Measurements from ENCODE around the gene PIGZ.
A peak's percentile ranks its signal among the peaks of the same experiment; 100 is the strongest.

The PIGZ gene

DNA sequence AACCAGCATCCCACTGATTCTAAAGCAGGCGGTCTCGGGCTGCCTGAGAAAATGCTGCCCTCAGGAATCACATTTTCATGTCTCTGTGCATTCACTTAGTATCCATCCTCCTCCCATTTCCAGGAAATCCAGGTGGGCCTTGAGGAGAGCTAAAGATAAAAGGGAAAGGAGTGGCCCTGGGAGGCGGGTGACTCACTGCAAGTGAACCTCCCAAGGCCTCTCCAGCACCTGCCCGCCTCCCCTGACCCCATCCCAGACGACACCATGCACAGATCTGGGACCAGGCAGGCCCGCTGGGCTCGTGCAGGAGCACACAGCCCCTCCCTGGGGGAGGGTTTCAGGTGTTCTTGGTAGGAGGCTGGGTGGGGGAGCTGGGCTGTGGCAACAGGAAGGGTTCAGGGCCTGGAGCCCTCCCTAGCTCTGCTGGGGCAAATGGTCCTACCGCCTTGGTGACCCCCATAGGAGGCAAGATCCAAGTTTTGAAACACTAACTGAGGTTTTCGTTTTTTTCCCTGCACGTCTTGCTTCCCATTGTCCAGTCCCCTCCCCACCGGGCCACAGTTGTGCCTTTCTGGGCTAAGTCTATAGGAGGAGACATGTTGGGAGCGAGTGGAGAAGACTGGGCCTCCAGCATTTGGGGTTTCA lies 38.8 kb upstream of the PIGZ start:
- TF ChIP-seq, protein P1, sequence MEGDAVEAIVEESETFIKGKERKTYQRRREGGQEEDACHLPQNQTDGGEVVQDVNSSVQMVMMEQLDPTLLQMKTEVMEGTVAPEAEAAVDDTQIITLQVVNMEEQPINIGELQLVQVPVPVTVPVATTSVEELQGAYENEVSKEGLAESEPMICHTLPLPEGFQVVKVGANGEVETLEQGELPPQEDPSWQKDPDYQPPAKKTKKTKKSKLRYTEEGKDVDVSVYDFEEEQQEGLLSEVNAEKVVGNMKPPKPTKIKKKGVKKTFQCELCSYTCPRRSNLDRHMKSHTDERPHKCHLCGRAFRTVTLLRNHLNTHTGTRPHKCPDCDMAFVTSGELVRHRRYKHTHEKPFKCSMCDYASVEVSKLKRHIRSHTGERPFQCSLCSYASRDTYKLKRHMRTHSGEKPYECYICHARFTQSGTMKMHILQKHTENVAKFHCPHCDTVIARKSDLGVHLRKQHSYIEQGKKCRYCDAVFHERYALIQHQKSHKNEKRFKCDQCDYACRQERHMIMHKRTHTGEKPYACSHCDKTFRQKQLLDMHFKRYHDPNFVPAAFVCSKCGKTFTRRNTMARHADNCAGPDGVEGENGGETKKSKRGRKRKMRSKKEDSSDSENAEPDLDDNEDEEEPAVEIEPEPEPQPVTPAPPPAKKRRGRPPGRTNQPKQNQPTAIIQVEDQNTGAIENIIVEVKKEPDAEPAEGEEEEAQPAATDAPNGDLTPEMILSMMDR (IDR thresholded peaks at IDR 0.05; ENCODE audit: low read depth, low read length): no peak
- DNase-seq (ENCODE audit: low read depth in 2 of 2): no peak
- no peak overlapping the region for H3K4me3 ChIP-seq (replicated peaks in 1 of 2; ENCODE audit: low read depth in 2 of 2, low read length in 2 of 2)

DNA sequence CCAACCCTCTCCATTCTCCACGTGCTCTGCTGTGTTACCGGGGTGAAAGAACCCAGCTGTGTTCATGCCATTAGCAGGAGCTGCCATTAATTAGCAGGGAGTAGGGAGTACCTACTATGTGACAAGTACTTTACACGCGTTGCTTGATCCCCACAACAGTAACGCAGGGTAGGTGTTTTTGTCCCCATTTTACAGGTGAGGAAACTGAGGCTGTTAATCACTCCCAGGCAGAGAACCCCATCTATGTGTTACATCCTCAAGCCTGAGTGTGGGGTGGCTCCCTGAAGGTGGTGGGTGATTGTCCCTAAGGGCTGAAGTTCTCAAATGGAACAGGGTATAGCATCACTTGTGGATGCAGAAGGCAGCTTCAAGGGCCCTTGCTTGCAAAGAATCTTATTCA lies 38.2 kb upstream of the PIGZ start:
- DNase-seq (ENCODE audit: low read depth in 2 of 2): no peak
- TF ChIP-seq, protein P1 (IDR thresholded peaks at IDR 0.05; ENCODE audit: low read depth, low read length): no peak
- no peak overlapping the region for H3K4me3 ChIP-seq (replicated peaks in 1 of 2; ENCODE audit: low read depth in 2 of 2, low read length in 2 of 2)

DNA sequence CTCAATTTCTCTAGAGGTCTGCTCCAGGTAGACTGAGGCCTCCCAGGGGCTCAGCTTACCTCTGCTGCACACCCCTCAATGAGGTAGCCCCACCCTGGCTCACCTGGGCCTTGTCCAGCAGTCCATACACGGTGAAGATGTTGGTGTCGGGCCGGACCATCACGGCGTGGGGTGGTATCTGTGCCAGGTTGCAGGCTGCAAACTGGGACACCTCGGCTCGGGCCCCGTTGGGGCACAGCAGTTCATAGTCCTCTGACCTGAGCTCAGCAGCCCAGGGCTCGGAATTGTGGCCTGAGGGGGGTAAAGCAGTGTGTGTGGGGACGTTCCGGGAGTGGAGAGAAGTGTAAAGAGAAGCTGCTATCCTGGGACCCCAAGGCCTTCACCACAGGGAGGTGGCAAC lies 37.8 kb upstream of the PIGZ start:
- H3K4me3 ChIP-seq (replicated peaks in 1 of 2; ENCODE audit: low read depth in 2 of 2, low read length in 2 of 2): no peak overlapping the region
- DNase-seq (ENCODE audit: low read depth in 2 of 2): no peak
- TF ChIP-seq, protein P1 (IDR thresholded peaks at IDR 0.05; ENCODE audit: low read depth, low read length): no peak

DNA sequence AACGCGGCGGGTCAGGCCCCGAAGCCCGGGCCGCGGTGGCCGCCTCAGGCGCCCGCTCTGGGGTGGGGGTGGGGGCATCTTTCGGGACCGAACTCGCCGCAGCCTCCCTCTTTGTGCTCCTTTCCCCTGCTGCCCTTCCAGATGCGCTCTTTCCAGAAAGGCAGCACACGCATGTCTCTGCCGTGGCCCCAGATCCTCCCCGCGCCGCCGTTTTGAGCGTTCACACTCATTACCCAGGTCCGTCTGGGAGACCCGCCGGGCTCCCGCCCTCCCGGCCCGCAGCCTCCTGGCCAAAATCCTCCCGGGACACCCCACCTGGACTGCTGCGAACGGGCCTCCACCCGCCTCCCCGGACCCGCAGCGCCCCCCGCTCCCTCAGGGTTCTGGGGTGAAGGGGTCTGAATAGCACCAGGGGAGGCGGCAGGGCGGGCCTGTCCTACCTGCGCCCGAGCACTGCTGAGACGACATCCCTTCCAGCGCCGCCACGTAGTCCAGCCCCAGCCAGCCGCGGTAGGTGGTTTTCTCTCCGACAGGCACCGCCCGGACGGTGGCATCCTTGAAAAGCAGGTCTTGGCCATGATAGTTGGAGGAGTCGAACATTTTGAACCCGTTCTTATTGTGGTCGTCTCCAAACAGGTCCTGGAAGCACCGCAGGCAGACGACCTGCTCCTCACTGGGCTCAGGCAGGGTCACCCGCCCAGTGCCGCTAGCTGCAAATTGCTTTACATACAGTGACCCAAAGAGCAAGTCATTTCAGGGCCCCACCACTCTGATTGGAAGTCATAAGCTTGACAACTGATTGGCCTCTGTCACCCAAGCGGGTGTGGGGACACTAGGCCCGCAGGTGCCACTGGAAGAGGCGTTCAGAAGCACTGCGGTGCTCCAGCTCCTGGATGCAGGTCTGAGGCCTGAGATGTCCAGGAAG lies 35.1 kb upstream of the PIGZ start:
- TF ChIP-seq, protein P1 (IDR thresholded peaks at IDR 0.05; ENCODE audit: low read depth, low read length): no peak
- DNase-seq (ENCODE audit: low read depth in 2 of 2): no peak
- peak overlapping the region; percentile 56 to 60 for H3K4me3 ChIP-seq (replicated peaks in 1 of 2; ENCODE audit: low read depth in 2 of 2, low read length in 2 of 2)

DNA sequence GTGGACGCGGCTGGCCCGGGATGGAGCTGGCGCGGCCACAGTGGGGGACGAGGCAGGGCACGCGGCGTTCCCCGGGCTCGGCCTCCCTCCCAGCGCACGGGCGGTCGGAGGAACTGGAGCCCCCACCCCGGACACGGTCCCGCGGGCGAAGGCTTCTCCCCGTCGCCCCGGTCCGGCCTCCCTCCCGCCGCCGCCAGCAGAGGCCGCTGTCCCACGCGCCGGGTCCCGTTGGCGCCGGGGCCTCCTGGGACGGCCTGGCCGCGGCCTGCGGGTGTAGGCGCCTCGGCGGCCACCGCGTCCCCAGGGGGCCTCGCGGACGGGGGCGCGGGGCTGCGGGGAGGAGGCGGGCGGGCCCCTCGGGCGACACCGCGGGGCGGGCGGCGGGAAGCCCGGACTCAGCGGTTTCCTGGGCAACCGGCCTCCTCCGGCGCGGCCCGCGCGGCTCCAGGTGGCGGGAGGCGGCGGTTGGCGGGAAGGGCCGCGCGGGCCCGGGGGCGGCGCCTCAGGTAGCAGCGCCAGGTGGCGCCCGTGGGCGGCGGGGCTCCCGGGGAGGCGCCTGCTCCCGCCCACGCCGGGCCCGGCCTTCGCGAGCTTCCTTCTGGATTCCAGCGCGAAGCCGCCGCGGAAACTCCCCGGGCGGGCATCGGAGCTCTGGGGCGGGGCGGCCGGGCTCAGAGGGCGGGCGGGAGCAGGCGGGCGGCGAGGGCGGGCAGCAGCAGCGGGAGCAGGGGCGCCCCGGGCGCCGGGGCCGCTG lies 34.2 kb upstream of the PIGZ start:
- TF ChIP-seq, protein P1 (IDR thresholded peaks at IDR 0.05; ENCODE audit: low read depth, low read length): peak; percentile 24
- peak; percentile 50 to 73 for DNase-seq (ENCODE audit: low read depth in 2 of 2)
- H3K4me3 ChIP-seq (replicated peaks in 1 of 2; ENCODE audit: low read depth in 2 of 2, low read length in 2 of 2): peak overlapping the region; percentile 13 to 56

DNA sequence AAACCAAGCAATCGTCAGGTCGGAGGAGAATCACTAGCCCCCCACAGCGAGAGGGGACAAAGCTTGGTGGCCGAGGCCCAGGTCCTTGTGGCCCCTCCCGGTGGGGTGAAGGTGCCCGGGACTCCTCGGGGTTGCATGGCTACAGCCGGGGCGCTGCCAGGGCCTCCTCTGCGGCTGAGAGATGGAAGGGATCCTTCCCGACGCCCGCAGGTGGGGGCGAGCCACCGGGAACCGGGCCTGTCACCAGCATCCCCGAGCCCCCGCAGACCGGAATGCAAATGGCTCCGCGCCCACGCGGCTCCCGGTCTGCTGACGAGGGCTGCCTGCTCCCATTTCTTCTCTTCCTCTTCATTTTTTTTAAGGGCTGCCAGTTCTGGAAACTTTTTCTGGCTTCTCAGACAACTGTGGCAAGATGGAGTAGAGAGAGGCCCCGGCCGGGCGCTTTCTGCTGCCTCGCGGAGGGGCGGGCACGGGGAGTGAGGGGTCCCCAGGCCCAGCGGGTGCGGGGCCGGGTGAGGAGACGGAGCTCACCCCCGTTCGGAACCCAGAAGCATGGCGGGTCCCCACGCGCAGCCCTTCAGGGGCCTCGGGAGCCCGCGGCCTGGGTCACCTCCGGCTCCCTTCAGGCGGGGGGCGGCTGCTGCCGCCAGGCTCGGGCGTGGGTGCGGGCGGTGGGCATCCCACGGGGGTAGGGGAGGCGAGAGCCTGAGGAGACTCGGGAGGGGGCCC lies 33.5 kb upstream of the PIGZ start:
- peak; percentile 18 to 32 for DNase-seq (ENCODE audit: low read depth in 2 of 2)
- peak overlapping the region; percentile 13 to 56 for H3K4me3 ChIP-seq (replicated peaks in 1 of 2; ENCODE audit: low read depth in 2 of 2, low read length in 2 of 2)
- TF ChIP-seq, protein P1 (IDR thresholded peaks at IDR 0.05; ENCODE audit: low read depth, low read length): peak; percentile 3
